AG04450 (cell line): ENCODE data around the gene GPATCH8. TPM values are rescaled to one million over a fixed set of nuclear protein-coding genes. Genes with fewer than 3 reads are reported as not detected.

Experiments
- CTCF ChIA-PET: fragments of 300-600, 350-600 bp; formaldehyde crosslinking; extraction: SDS; loops from one replicate; lab custom pipeline; 2022; ENCODE audit warnings: antibody characterized with exemption, inconsistent platforms; lab: Charles Lee
- POLR2A ChIA-PET: fragments of 350-600 bp; formaldehyde crosslinking; extraction: SDS; loops from one replicate; lab custom pipeline; 2021; ENCODE audit warnings: antibody characterized with exemption, inconsistent platforms; lab: Yijun Ruan, JAX
- DNase-seq: peaks from one replicate; pipeline ENCODE4 v3.0.0-alpha.2; 2011; ENCODE audit warnings: low read depth, low spot score
- H3K27ac ChIP-seq: one replicate; pipeline ENCODE4 v1.5.1; 2012; ENCODE audit warnings: low read depth, low read length, control low read depth
- H3K27me3 ChIP-seq: one replicate; pipeline ENCODE4 v1.6.0; 2012; ENCODE audit warnings: low read length; ENCODE audit not compliant: control insufficient read depth, insufficient read depth
- H3K4me3 ChIP-seq: 2 replicates; pipeline ENCODE4 v1.5.1; 2011; ENCODE audit warnings: mild to moderate bottlenecking, low read depth, low read length, control low read depth
- H3K9me3 ChIP-seq: 2 replicates; pipeline ENCODE4 v1.5.1; 2012; ENCODE audit warnings: low read length; ENCODE audit not compliant: control insufficient read depth, insufficient read depth
- polyA plus RNA-seq: library from polyadenylated mRNA; depleted of rRNA; stranded (reverse); fragments of >200 nt; gene quantifications from 2 replicates; pipeline ENCODE4 v1.2.3, GENCODE V29; 2011
- TF ChIP-seq, protein P1 (sequence below): IDR thresholded peaks from 2 replicates; pipeline ENCODE4 v1.5.1; 2011; ENCODE audit warnings: low read depth, low read length, control low read depth, inconsistent platforms

Gene GPATCH8
- polyA plus RNA-seq, 1 experiment, result 16.4 TPM

DNA sequence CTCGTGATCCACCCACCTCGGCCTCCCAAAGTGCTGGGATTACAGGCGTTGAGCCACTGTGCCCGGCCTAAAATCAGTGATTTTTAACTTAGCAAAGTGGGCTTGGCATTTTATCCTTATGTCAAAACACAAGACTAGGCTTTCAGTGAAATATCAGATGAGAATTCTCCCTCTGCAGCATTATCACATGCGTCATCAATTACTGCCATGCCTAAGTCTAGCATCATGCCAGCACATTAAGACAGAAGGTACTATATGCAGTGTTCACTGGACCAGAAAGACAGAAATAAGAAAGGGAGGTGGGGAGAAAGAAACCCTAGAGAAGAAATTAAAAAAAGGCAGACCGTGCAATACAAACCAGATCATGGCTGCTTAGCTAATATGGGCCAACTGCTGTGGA, 29.8 kb downstream of the GPATCH8 start:
- no peaks in the 10 kb centered on the region for H3K27me3 ChIP-seq
- no peak overlapping the region for H3K4me3 ChIP-seq
- TF ChIP-seq, protein P1, sequence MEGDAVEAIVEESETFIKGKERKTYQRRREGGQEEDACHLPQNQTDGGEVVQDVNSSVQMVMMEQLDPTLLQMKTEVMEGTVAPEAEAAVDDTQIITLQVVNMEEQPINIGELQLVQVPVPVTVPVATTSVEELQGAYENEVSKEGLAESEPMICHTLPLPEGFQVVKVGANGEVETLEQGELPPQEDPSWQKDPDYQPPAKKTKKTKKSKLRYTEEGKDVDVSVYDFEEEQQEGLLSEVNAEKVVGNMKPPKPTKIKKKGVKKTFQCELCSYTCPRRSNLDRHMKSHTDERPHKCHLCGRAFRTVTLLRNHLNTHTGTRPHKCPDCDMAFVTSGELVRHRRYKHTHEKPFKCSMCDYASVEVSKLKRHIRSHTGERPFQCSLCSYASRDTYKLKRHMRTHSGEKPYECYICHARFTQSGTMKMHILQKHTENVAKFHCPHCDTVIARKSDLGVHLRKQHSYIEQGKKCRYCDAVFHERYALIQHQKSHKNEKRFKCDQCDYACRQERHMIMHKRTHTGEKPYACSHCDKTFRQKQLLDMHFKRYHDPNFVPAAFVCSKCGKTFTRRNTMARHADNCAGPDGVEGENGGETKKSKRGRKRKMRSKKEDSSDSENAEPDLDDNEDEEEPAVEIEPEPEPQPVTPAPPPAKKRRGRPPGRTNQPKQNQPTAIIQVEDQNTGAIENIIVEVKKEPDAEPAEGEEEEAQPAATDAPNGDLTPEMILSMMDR, result no peak
- no peak overlapping the region for H3K27ac ChIP-seq
- H3K9me3 ChIP-seq, result no peaks in the 10 kb centered on the region
- DNase-seq, result no peak
- ChIA-PET CTCF (interaction anchor here (0.6 to 1.2 kb wide), 2 partner anchors 15 to 50 kb away, joined by 3 to 5 read pairs; no protein-coding TSS in a partner anchor), POLR2A (no interaction called here)

DNA sequence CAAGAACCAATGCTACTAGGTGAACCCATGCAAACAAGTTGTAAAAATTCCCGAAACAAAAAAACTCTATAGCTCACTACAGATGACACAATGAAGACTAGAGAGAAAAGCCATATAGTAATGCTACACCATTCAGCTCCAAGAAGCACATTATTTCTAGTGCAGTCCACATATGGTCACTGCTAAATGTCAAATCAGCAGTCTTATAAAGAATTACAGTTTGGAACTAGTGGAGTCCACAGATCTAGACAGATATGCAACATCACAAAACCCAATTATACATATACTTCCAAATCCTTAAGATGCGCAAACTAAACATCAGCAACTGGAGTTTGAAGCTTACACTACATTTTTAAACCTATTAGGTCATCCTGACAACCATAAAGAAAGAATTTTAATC, 33.5 kb downstream of the GPATCH8 start:
- Histone ChIP-seq H3K4me3 (no peak overlapping the region), H3K9me3 (no peaks in the 10 kb centered on the region), H3K27ac (no peak overlapping the region), H3K27me3 (no peaks in the 10 kb centered on the region)
- ChIA-PET POLR2A (no interaction called here), CTCF (interaction anchor here (1.1 kb wide), 1 partner anchor 30 kb away, joined by 4 read pairs; no protein-coding TSS in a partner anchor)
- TF ChIP-seq, protein P1, result no peak
- DNase-seq, result no peak

DNA sequence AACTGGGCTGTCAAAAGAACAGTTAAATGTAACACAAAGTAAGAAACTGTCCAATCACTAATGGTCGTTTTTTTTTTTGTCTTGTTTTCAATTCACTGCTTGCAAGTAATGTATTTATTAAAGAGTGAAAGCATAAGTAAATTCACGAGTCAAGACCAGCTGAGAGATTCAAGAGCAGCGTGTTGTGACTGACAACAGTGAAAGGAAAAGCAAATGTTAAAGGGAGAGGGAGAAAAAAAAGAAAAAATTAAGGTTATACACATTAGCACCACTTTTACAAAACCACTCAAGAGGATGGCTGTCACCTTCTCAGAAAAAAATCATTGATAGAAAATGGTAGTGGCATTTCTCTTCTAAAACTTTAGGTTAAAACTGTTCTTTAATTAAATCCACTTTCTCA, 36.1 kb downstream of the GPATCH8 start:
- TF ChIP-seq, protein P1, result no peak
- H3K27ac ChIP-seq, result no peak overlapping the region
- POLR2A ChIA-PET, result interaction anchor here (0.5 to 0.7 kb wide), 2 partner anchors 45 to 166 kb away, joined by 3 to 4 read pairs; no protein-coding TSS in a partner anchor
- H3K9me3 ChIP-seq, result no peaks in the 10 kb centered on the region
- H3K4me3 ChIP-seq, result no peak overlapping the region
- no peak for DNase-seq
- CTCF ChIA-PET, result no interaction called here
- H3K27me3 ChIP-seq, result no peaks in the 10 kb centered on the region

DNA sequence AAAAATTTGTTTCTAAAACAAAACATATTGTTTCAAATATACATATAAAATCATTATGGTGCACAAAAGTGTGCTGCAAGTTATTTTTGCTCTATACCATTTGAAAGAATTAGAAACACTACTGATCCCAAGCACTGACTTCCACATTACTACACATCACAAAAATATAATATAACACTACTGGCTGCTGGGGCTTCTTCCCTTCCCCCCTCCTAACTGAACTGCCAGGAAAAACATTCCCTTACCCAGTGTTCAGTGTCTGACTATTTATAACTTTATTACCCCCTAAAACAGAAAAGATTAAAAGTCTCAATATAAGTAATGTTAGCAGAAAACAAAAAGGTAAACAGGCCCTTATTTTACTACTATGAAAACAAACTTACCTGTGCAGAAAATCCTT, 36.9 kb downstream of the GPATCH8 start:
- POLR2A ChIA-PET, result no interaction called here
- H3K9me3 ChIP-seq, result no peaks in the 10 kb centered on the region
- H3K4me3 ChIP-seq, result no peak overlapping the region
- H3K27me3 ChIP-seq, result no peaks in the 10 kb centered on the region
- H3K27ac ChIP-seq, result no peak overlapping the region
- TF ChIP-seq, protein P1, result no peak
- DNase-seq, result no peak
- CTCF ChIA-PET, result no interaction called here

DNA sequence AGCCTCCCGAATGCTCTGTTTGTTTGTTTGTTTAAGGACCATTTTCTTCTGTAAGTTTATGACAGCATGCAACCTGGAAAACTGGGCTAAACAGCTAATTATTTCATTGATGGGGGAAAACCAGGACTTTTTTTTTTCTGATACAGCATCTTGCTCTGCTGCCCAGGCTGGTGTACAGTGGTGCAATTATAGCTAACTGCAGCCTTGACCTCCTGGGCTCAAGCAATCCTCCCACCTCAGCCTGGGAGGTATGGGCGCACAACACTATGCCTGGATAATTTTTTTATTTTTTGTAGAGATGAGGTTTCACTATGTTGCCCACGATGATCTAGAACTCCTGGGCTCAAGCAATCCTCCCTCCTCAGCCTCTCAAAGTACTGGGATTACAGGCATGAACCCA, 37.3 kb downstream of the GPATCH8 start:
- CTCF ChIA-PET, result interaction anchor here (1.2 kb wide), 1 partner anchor 256 kb away, joined by 3 read pairs; no protein-coding TSS in a partner anchor
- TF ChIP-seq, protein P1, result no peak
- POLR2A ChIA-PET, result no interaction called here
- no peak overlapping the region for H3K4me3 ChIP-seq
- H3K27ac ChIP-seq, result no peak overlapping the region
- DNase-seq, result no peak
- H3K9me3 ChIP-seq, result no peaks in the 10 kb centered on the region
- no peaks in the 10 kb centered on the region for H3K27me3 ChIP-seq
